GM21360 (cell line): ENCODE measurements around the gene NPTX1.

ENCODE experiments used
- ATAC-seq: cut with Tn5 transposase; IDR thresholded peaks from one replicate; pipeline ENCODE4 v1.9.1; 2021; ENCODE audit warnings: mild to moderate bottlenecking, moderate library complexity; ENCODE audit not compliant: unreplicated experiment

Gene NPTX1

GRCh38 chr17:80463784-80464400, 12.5 kb downstream of the NPTX1 start:
- no peak for ATAC-seq

GRCh38 chr17:80461528-80462160, 14.8 kb downstream of the NPTX1 start:
- no peak for ATAC-seq

GRCh38 chr17:80460429-80460834, 16.0 kb downstream of the NPTX1 start:
- no peak for ATAC-seq

- no peak for ATAC-seq
These were observed 17.2 kb downstream of the NPTX1 start for GRCh38 chr17:80459234-80459633.

- no peak for ATAC-seq
These were observed 18.4 kb downstream of the NPTX1 start for GRCh38 chr17:80458016-80458415.

- no peak for ATAC-seq
These were observed 19.1 kb downstream of the NPTX1 start for GRCh38 chr17:80457236-80457856.

- ATAC-seq: no peak
These were observed 19.8 kb downstream of the NPTX1 start for GRCh38 chr17:80456465-80457235.

GRCh38 chr17:80455784-80456183, 20.6 kb downstream of the NPTX1 start:
- no peak for ATAC-seq

- no peak for ATAC-seq
These were observed 21.1 kb downstream of the NPTX1 start for GRCh38 chr17:80455336-80455710.

- peak; percentile 86 for ATAC-seq
These were observed 21.7 kb downstream of the NPTX1 start for GRCh38 chr17:80454557-80455335.

GRCh38 chr17:80453998-80454556, 22.3 kb downstream of the NPTX1 start:
- ATAC-seq: no peak

- no peak for ATAC-seq
These were observed 23.0 kb downstream of the NPTX1 start for GRCh38 chr17:80453126-80453997.

- no peak for ATAC-seq
These were observed 24.1 kb downstream of the NPTX1 start for GRCh38 chr17:80452173-80452915.

- no peak for ATAC-seq
These were observed 25.2 kb downstream of the NPTX1 start for GRCh38 chr17:80451104-80451775.

GRCh38 chr17:80449930-80450576, 26.4 kb downstream of the NPTX1 start:
- no peak for ATAC-seq

- ATAC-seq: no peak
These were observed 27.0 kb downstream of the NPTX1 start for GRCh38 chr17:80449194-80449929.

- no peak for ATAC-seq
These were observed 28.6 kb downstream of the NPTX1 start for GRCh38 chr17:80447790-80448189.
